PC-3 (cell line): ENCODE results near the gene GRHPR. TPM values are rescaled to one million over a fixed set of nuclear protein-coding genes. Genes with fewer than 3 reads are reported as not detected.

Experiments used
- ATAC-seq: fragments of 200-7000 bp; cut with Tn5 transposase; 2 replicates; pipeline ENCODE4 v1.9.1; 2020; ENCODE audit warnings: mild to moderate bottlenecking, moderate library complexity
- Bru-seq: library from RNA; stranded (reverse); fragments of 400-500 nt; gene quantifications from one replicate; lab custom pipeline; 2021; lab: Mats Ljungman, UMichigan
- BruChase-seq, 2 experiments: library from RNA; stranded (reverse); fragments of 400-500 nt; gene quantifications; one replicate each; lab custom pipeline; 2021; lab: Mats Ljungman, UMichigan
- BruUV-seq: library from RNA; stranded (reverse); fragments of 400-500 nt; replicated peaks from 2 replicates; lab custom pipeline; 2021; lab: Mats Ljungman, UMichigan
- CTCF ChIA-PET: fragments of 300-600 bp; sonication (Branson Sonifier 250); formaldehyde crosslinking; loops from one replicate; lab custom pipeline; 2022; ENCODE audit warnings: antibody characterized with exemption; lab: Charles Lee
- POLR2A ChIA-PET: fragments of 300-600 bp; sonication (Branson Sonifier 250); formaldehyde crosslinking; loops from one replicate; lab custom pipeline; 2022; ENCODE audit warnings: antibody characterized with exemption; ENCODE audit not compliant: unreplicated experiment; lab: Charles Lee
- DNase-seq: peaks from one replicate; pipeline ENCODE4 v3.0.0-alpha.2; 2015
- H2AFZ ChIP-seq: fragments of 300-600 bp; sonication (generic); 2 replicates; pipeline ENCODE4 v1.6.0; 2016; ENCODE audit warnings: antibody characterized with exemption, low read length
- H3F3A ChIP-seq: fragments of 300-600 bp; sonication (generic); one replicate; pipeline ENCODE4 v1.6.0; 2017; ENCODE audit warnings: antibody characterized with exemption, low read length, control low read depth, mild to moderate bottlenecking; ENCODE audit not compliant: unreplicated experiment
- H3K27ac ChIP-seq: fragments of 300-600 bp; sonication (generic); 2 replicates; pipeline ENCODE4 v1.5.1; 2016; ENCODE audit warnings: mild to moderate bottlenecking, low read length
- H3K27me3 ChIP-seq: fragments of 300-600 bp; sonication (generic); 2 replicates; pipeline ENCODE4 v1.6.1; 2016; ENCODE audit warnings: low read length, mixed read lengths
- H3K36me3 ChIP-seq: fragments of 300-600 bp; sonication (generic); 2 replicates; pipeline ENCODE4 v1.6.1; 2016; ENCODE audit warnings: low read depth, mixed run types, low read length, mixed read lengths
- H3K4me1 ChIP-seq: fragments of 300-600 bp; sonication (generic); 2 replicates; pipeline ENCODE4 v1.5.1; 2016; ENCODE audit warnings: low read length; ENCODE audit not compliant: insufficient read depth
- H3K4me2 ChIP-seq: fragments of 300-600 bp; sonication (generic); 2 replicates; pipeline ENCODE4 v1.6.0; 2016; ENCODE audit warnings: low read length
- H3K4me3 ChIP-seq: fragments of 300-600 bp; sonication (generic); 2 replicates; pipeline ENCODE4 v1.5.1; 2016; ENCODE audit warnings: mild to moderate bottlenecking, low read length, mixed read lengths
- H3K79me2 ChIP-seq: fragments of 300-600 bp; sonication (generic); 2 replicates; pipeline ENCODE4 v1.6.1; 2017; ENCODE audit warnings: low read length, mixed read lengths
- H3K9ac ChIP-seq: fragments of 300-600 bp; sonication (generic); 2 replicates; pipeline ENCODE4 v1.6.0; 2016; ENCODE audit warnings: mild to moderate bottlenecking, low read length
- H3K9me2 ChIP-seq: fragments of 300-600 bp; sonication (generic); replicated peaks from 2 replicates; pipeline ENCODE4 v1.6.1; 2016; ENCODE audit warnings: mixed run types, low read length, mixed read lengths
- H3K9me3 ChIP-seq: fragments of 300-600 bp; sonication (generic); 2 replicates; pipeline ENCODE4 v1.6.1; 2016; ENCODE audit warnings: low read length, mixed read lengths
- H4K20me1 ChIP-seq: fragments of 300-600 bp; sonication (generic); 2 replicates; pipeline ENCODE4 v1.6.1; 2016; ENCODE audit warnings: low read length, mixed read lengths
- EZH2 ChIP-seq: fragments of 300-600 bp; sonication (generic); IDR thresholded peaks from one replicate; pipeline ENCODE4 v1.6.1; 2017; ENCODE audit warnings: antibody characterized with exemption, mild to moderate bottlenecking, low read length; ENCODE audit not compliant: unreplicated experiment
- EZH2phosphoT487 ChIP-seq: fragments of 300-600 bp; sonication (generic); IDR thresholded peaks from 2 replicates; pipeline ENCODE4 v1.6.1; 2018; ENCODE audit warnings: mild to moderate bottlenecking, antibody characterized with exemption, low read length, borderline replicate concordance
- intact Hi-C: fragments of 100-400 bp; cut with micrococcal nuclease; formaldehyde crosslinking; loops from 2 replicates; pipeline ENCODE4 v1.9.0; 2023
- long read RNA-seq: library from polyadenylated mRNA; unstranded; transcript quantifications from one replicate; pipeline ENCODE4 v2.0.0, GENCODE V29; 2021; ENCODE audit not compliant: unreplicated experiment
- total RNA-seq: library from RNA; depleted of rRNA; stranded (reverse); fragments of >200 nt; gene quantifications from 2 replicates; pipeline ENCODE4 v1.2.3, GENCODE V29; 2014; rRNA removed
- TF ChIP-seq, protein P1 (sequence below): fragments of 300-600 bp; sonication (generic); conservative IDR thresholded peaks from 2 replicates; pipeline ENCODE4 v1.5.1; 2017; ENCODE audit warnings: antibody characterized with exemption, low read depth, mild to moderate bottlenecking, low read length

Gene GRHPR
- total RNA-seq (75.3 and 84.1 TPM in 2 replicates), Bru-seq, nascent RNA (percentile 74 among the genes with signal in this experiment), BruChase-seq, experiment 1, labeled RNA remaining after a 6-hour chase (percentile 71 among the genes with signal in this experiment), BruChase-seq, experiment 2, labeled RNA remaining after a 2-hour chase (percentile 76 among the genes with signal in this experiment)
- long read RNA-seq, full-length matches to known transcripts, result 42 of 103 reads
- long read RNA-seq, partial matches to known transcripts, result 17 of 103 reads
- long read RNA-seq, other reads (novel, unspliced or antisense), result 44 of 103 reads

DNA sequence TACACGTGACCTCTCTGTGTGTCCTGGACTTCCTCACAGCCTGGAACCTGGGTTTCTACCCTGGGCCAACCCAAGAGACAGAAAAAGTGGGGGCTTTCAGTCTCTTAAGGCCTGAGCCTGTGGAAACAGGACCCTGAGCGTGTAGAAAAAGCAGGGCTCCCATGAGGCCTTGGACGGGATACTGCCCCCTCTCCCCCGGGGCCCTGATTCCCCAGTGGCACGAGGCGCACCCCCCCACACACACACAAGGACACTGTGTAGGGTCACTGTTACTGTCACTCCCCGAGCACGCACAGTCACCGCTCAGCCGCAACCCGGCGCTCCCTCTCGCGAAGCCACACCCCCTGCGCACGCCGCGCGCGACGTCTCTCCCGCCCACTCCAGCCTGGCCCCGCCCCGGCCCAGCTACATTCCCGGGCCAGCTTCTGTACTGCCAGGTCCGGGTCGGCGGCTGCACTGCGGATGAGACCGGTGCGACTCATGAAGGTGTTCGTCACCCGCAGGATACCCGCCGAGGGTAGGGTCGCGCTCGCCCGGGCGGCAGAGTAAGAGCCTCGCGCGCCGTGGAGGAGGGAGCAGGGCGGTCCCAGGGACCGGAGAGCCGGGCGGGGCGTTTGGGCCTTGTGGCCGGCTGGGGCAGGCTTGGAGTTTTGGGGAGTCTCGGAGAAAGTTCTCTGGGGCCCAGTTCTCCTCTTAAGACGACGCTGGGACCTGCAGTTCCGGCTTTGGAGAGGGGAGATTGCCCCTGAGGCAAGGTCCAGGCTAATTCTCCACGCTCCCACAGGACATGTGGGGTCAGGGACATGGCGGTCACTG, at the start of gene GRHPR:
GRHPR (plus strand) TSS at position 408 of the 816 bp plus-strand sequence; CDS start at position 463, 55 bp downstream.
- Histone ChIP-seq H3K9ac (peak within 1 kb of the TSS; percentile 90), H3K27me3 (no peaks in the 10 kb centered on the region), H3K4me2 (peak within 1 kb of the TSS; percentile 88), H3K4me3 (peak within 1 kb of the TSS; percentile 89), H3K9me3 (no peaks in the 10 kb centered on the region), H3K36me3 (no peaks in the 10 kb centered on the region), H3K9me2 (no peaks in the 10 kb centered on the region), H3K4me1 (peaks cover 21% of the 10 kb centered on the region), H4K20me1 (no peaks in the 10 kb centered on the region), H3F3A (no peaks in the 10 kb centered on the region), H3K79me2 (peaks cover 30% of the 10 kb centered on the region), H3K27ac (peak within 1 kb of the TSS; percentile 26), H2AFZ (peak within 1 kb of the TSS; percentile 84)
- DNase-seq (peak; percentile 80), ATAC-seq (peak; percentile 97)
- BruUV-seq, result TSS peak; percentile 56
- ChIA-PET CTCF (no interaction called here), POLR2A (no interaction called here)
- intact Hi-C loops, result no loop called here
- TF ChIP-seq, protein P1, sequence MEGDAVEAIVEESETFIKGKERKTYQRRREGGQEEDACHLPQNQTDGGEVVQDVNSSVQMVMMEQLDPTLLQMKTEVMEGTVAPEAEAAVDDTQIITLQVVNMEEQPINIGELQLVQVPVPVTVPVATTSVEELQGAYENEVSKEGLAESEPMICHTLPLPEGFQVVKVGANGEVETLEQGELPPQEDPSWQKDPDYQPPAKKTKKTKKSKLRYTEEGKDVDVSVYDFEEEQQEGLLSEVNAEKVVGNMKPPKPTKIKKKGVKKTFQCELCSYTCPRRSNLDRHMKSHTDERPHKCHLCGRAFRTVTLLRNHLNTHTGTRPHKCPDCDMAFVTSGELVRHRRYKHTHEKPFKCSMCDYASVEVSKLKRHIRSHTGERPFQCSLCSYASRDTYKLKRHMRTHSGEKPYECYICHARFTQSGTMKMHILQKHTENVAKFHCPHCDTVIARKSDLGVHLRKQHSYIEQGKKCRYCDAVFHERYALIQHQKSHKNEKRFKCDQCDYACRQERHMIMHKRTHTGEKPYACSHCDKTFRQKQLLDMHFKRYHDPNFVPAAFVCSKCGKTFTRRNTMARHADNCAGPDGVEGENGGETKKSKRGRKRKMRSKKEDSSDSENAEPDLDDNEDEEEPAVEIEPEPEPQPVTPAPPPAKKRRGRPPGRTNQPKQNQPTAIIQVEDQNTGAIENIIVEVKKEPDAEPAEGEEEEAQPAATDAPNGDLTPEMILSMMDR, result no peak
- no peak for TF ChIP-seq EZH2phosphoT487
- no peak for TF ChIP-seq EZH2

DNA sequence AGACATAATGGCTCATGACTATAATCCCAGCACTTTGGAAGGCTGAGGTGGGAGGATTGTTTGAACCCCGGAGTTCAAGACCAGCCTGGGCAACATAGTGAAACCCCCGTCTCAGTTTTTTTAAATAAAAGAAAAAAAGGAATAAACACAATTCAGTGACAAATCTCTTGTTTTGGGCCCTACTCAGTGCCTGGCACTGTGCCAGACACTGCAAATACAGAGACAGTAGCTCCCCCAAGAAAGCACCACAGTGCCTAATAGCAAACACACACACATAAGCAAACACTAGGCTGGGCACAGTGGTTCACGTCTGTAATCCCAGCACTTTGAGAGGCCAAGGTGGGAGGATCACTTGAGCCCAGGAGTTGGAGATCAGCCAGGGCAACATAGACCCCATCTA, 49.7 kb upstream of the GRHPR start:
- no peaks in the 10 kb centered on the region for H4K20me1 ChIP-seq
- CTCF ChIA-PET, result no interaction called here
- H3K4me3 ChIP-seq, result no peak overlapping the region
- no peak overlapping the region for H3K9ac ChIP-seq
- no peaks in the 10 kb centered on the region for H3F3A ChIP-seq
- ATAC-seq (no peak), DNase-seq (no peak)
- POLR2A ChIA-PET, result no interaction called here
- no peaks in the 10 kb centered on the region for H3K9me2 ChIP-seq
- intact Hi-C loops, result no loop called here
- TF ChIP-seq EZH2phosphoT487 (no peak), EZH2 (no peak)
- TF ChIP-seq, protein P1, result no peak
- no peaks in the 10 kb centered on the region for H3K9me3 ChIP-seq
- no peak overlapping the region for H3K27ac ChIP-seq
- H3K4me1 ChIP-seq, result no peaks in the 10 kb centered on the region
- H3K79me2 ChIP-seq, result no peaks in the 10 kb centered on the region
- H3K36me3 ChIP-seq, result no peaks in the 10 kb centered on the region
- no peak overlapping the region for H2AFZ ChIP-seq
- no peaks in the 10 kb centered on the region for H3K27me3 ChIP-seq
- H3K4me2 ChIP-seq, result no peak overlapping the region
- BruUV-seq, result no TSS peak

DNA sequence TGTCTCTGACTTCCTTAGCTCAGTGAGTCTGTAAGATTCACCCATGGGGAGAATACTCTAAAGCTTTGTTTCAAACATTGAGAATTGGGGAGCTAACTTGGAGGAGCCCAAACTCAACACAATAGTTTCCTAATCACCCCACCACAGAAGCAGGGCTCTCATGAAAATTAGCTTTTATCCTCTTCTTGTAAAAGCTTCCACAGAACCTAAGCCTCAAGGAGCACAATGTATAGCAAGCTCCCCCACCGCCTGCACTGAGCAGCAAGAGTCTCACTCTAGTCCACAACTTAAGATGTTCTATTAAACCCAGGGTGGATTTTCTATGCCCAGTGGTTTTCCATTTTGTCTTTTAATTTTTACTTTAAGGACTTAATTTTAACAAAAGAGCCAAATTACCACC, 48.9 kb upstream of the GRHPR start:
- ATAC-seq, result no peak
- Histone ChIP-seq H3K27me3 (no peaks in the 10 kb centered on the region), H3K9me2 (no peaks in the 10 kb centered on the region), H3K4me3 (no peak overlapping the region), H3K4me2 (no peak overlapping the region), H3K4me1 (no peaks in the 10 kb centered on the region), H3K9ac (no peak overlapping the region), H4K20me1 (no peaks in the 10 kb centered on the region), H3K9me3 (no peaks in the 10 kb centered on the region), H3F3A (no peaks in the 10 kb centered on the region), H2AFZ (no peak overlapping the region), H3K79me2 (no peaks in the 10 kb centered on the region), H3K27ac (no peak overlapping the region), H3K36me3 (no peaks in the 10 kb centered on the region)
- intact Hi-C loops, result no loop called here
- TF ChIP-seq, protein P1, result no peak
- TF ChIP-seq EZH2 (no peak), EZH2phosphoT487 (no peak)
- no TSS peak for BruUV-seq
- POLR2A ChIA-PET, result no interaction called here
- CTCF ChIA-PET, result no interaction called here
- DNase-seq, result no peak
